Mucosa of descending colon (tissue), 3 donors: ENCODE results near the gene ENPEP. TPM values are rescaled to one million over a fixed set of nuclear protein-coding genes. Genes with fewer than 3 reads are reported as not detected.

Experiments used
- ATAC-seq: fragments of 200-7000 bp; cut with Tn5 transposase; one replicate; pipeline ENCODE4 v1.9.1; 2020; ENCODE audit warnings: mild to moderate bottlenecking, moderate library complexity
- DNase-seq, 3 donors: peaks; one replicate each; pipeline ENCODE4 v3.0.0-alpha.2; 2020
- H3K36me3 ChIP-seq: fragments of 200-600 bp; one replicate; pipeline ENCODE4 v1.8.0; 2021; ENCODE audit warnings: low read depth, mild to moderate bottlenecking
- H3K4me1 ChIP-seq: fragments of 200-600 bp; one replicate; pipeline ENCODE4 v1.8.0; 2021; ENCODE audit warnings: low read depth, mild to moderate bottlenecking
- H3K4me3 ChIP-seq: fragments of 200-600 bp; one replicate; pipeline ENCODE4 v1.8.0; 2021; ENCODE audit warnings: mild to moderate bottlenecking
- H3K9me3 ChIP-seq: fragments of 200-600 bp; one replicate; pipeline ENCODE4 v1.8.0; 2021; ENCODE audit warnings: mild to moderate bottlenecking
- intact Hi-C, 2 donors: fragments of 100-400 bp; cut with DNase I in 1 of 2; cut with micrococcal nuclease in 1 of 2; formaldehyde crosslinking; loops; one replicate each; pipeline versions ENCODE4 v1.11.0 to v1.11.1; 2022; cut with DNase I, micrococcal nuclease
- total RNA-seq, 3 donors: library from RNA; stranded (reverse); fragmentation: NEBNext Ultra II Directional in 2 of 3; extraction: Animal tissue kit (Norgen Biotek cat#: 25700) in 2 of 3; gene quantifications; one replicate each; pipeline versions ENCODE4 v1.2.1 to v1.2.4, GENCODE V29; 2021 to 2023
- TF ChIP-seq, protein P1 (sequence below): fragments of 200-600 bp; IDR thresholded peaks from one replicate; pipeline ENCODE4 v1.8.0; 2022; ENCODE audit warnings: antibody characterized with exemption, mild to moderate bottlenecking
- donor health status: DM: no; HTN: no; CAD: no; lungs with moderate emphysema.
- donor health status: DM: no; HTN: no; CAD: no.
- donor health status: DM: no; HTN: yes; CAD: no.

ENPEP gene
- total RNA-seq, 3 donors from 2014 or later: 1.2 to 2.1 (median 1.5) TPM

- no peak for ATAC-seq
- intact Hi-C loops: no loop called here
- TF ChIP-seq, protein P1, sequence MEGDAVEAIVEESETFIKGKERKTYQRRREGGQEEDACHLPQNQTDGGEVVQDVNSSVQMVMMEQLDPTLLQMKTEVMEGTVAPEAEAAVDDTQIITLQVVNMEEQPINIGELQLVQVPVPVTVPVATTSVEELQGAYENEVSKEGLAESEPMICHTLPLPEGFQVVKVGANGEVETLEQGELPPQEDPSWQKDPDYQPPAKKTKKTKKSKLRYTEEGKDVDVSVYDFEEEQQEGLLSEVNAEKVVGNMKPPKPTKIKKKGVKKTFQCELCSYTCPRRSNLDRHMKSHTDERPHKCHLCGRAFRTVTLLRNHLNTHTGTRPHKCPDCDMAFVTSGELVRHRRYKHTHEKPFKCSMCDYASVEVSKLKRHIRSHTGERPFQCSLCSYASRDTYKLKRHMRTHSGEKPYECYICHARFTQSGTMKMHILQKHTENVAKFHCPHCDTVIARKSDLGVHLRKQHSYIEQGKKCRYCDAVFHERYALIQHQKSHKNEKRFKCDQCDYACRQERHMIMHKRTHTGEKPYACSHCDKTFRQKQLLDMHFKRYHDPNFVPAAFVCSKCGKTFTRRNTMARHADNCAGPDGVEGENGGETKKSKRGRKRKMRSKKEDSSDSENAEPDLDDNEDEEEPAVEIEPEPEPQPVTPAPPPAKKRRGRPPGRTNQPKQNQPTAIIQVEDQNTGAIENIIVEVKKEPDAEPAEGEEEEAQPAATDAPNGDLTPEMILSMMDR: no peak
Measured at GRCh38 chr4:110501826-110502225, 25.9 kb downstream of the ENPEP start.

DNA sequence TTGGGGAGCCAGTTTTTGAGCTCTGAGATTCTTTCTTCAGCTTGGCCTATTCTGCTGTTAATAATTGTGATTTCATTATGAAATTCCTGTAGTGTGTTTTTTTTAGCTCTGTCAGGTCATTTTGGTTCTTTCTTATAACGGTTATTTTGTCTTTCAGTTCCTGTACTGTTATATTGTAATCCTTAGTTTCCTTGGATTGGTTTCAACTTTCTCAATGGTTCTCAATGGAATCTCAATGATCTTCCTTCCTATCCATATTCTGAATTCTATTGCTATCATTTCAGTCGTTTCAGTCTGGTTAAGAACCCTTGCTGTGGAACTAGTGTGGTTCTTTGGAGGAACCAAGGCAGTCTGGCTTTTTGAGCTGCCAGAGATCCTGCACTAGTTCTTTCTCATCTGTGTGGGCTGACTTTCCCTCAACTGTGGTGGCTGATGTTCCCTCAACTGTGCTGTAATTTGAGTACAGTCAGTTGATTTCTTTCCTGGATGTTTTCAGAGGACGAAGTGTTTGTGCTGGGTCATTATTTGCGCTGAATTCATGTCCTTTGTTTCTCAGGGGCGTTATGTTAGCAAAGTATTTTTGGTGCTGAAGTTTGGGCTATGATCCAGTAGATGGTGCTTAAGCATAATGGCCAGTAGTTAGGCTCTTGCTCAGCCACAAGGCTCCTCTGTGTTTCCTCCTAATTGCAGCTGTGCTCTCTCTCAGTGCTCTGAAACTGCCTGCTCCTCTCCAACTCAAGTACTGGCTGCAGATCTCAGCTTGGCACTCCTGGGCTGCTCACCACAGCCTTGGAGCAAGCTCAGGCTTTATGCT is 27.5 kb downstream of the ENPEP start:
- intact Hi-C loops: no loop called here
- no peaks in the 10 kb centered on the region for H3K9me3 ChIP-seq
- TF ChIP-seq, protein P1: no peak
- DNase-seq (no peak), ATAC-seq (no peak)
- H3K4me1 ChIP-seq: no peaks in the 10 kb centered on the region
- no peak overlapping the region for H3K4me3 ChIP-seq
- no peaks in the 10 kb centered on the region for H3K36me3 ChIP-seq

More at GRCh38 chr4:110501826-110502225, 25.9 kb downstream of the ENPEP start:
- Histone ChIP-seq H3K4me3 (no peak overlapping the region), H3K36me3 (no peaks in the 10 kb centered on the region), H3K4me1 (no peaks in the 10 kb centered on the region), H3K9me3 (no peaks in the 10 kb centered on the region)
- no peak for DNase-seq

GRCh38 chr4:110504084-110504435 is 28.1 kb downstream of the ENPEP start:
- no peaks in the 10 kb centered on the region for H3K4me1 ChIP-seq
- TF ChIP-seq, protein P1: no peak
- ATAC-seq (no peak), DNase-seq (no peak)
- H3K9me3 ChIP-seq: no peaks in the 10 kb centered on the region
- intact Hi-C loops: no loop called here
- H3K36me3 ChIP-seq: no peaks in the 10 kb centered on the region
- H3K4me3 ChIP-seq: no peak overlapping the region

- no peaks in the 10 kb centered on the region for H3K9me3 ChIP-seq
- TF ChIP-seq, protein P1: no peak
Measured at GRCh38 chr4:110505440-110505839, 29.5 kb downstream of the ENPEP start.

GRCh38 chr4:110508827-110509710 is 33.1 kb downstream of the ENPEP start:
- H3K4me1 ChIP-seq: no peaks in the 10 kb centered on the region
- H3K4me3 ChIP-seq: no peak overlapping the region
- no peaks in the 10 kb centered on the region for H3K9me3 ChIP-seq
- ATAC-seq (peak; percentile 42), DNase-seq (peak in 1 of 3 donors; percentile 11)
- TF ChIP-seq, protein P1: peak; percentile 17
- no peaks in the 10 kb centered on the region for H3K36me3 ChIP-seq
- intact Hi-C loops: loop anchor here in 1 of 2 donors (5.0 kb wide), 1 partner anchor 167 kb away; no protein-coding TSS in a partner anchor

More at GRCh38 chr4:110505440-110505839, 29.5 kb downstream of the ENPEP start:
- DNase-seq: no peak
- Histone ChIP-seq H3K36me3 (no peaks in the 10 kb centered on the region), H3K4me3 (no peak overlapping the region), H3K4me1 (no peaks in the 10 kb centered on the region)
- ATAC-seq: no peak
- intact Hi-C loops: loop anchor here in 1 of 2 donors (5.0 kb wide), 1 partner anchor 163 kb away; no protein-coding TSS in a partner anchor
